Measurements from ENCODE around the gene PDE4D. TPM values are rescaled to one million over a fixed set of nuclear protein-coding genes. Genes with fewer than 3 reads are reported as not detected.

The PDE4D gene
- total RNA-seq, 1 donor from 2014 or later = 14.2 TPM

DNA sequence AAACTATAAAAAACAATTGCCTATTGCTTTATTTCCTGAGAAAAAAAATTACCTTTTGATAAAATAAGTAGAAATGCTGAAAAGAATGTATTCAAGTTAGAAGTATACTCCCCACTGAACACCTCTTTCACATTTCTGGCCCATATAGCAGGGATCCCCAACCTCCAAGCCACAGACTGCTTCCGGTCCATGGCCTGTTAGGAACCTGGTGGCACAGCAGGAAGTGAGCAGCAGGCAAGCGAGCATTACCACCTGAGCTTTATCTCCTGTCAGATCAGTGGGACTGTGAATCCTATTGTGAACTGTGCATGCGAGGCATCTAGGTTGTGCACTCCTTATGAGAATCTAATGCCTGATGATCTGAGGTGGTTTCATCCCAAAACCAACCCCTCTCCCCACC lies 746.8 kb downstream of the PDE4D start:
- H3K27ac ChIP-seq (ENCODE audit: low read depth, low read length) = no peak overlapping the region
- no peaks in the 10 kb centered on the region for H3K27me3 Mint-ChIP-seq (ENCODE audit: low read depth, unreplicated experiment)
- H3K27me3 ChIP-seq (ENCODE audit: insufficient read depth, low read length) = no peaks in the 10 kb centered on the region
- no peak overlapping the region for H3K27ac Mint-ChIP-seq (ENCODE audit: unreplicated experiment)
- no peaks in the 10 kb centered on the region for H3K9me3 ChIP-seq (ENCODE audit: insufficient read depth, low read depth, low read length)
- DNase-seq (ENCODE audit: low read depth) (no peak), FAIRE-seq (no peak)
- TF ChIP-seq, protein P1, sequence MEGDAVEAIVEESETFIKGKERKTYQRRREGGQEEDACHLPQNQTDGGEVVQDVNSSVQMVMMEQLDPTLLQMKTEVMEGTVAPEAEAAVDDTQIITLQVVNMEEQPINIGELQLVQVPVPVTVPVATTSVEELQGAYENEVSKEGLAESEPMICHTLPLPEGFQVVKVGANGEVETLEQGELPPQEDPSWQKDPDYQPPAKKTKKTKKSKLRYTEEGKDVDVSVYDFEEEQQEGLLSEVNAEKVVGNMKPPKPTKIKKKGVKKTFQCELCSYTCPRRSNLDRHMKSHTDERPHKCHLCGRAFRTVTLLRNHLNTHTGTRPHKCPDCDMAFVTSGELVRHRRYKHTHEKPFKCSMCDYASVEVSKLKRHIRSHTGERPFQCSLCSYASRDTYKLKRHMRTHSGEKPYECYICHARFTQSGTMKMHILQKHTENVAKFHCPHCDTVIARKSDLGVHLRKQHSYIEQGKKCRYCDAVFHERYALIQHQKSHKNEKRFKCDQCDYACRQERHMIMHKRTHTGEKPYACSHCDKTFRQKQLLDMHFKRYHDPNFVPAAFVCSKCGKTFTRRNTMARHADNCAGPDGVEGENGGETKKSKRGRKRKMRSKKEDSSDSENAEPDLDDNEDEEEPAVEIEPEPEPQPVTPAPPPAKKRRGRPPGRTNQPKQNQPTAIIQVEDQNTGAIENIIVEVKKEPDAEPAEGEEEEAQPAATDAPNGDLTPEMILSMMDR (IDR thresholded peaks at IDR 0.05; ENCODE audit: insufficient read depth, low read depth, low read length) = no peak
- no peak for TF ChIP-seq EZH2 (IDR thresholded peaks at IDR 0.05; ENCODE audit: insufficient read depth, low read length)
- H3K4me1 ChIP-seq (ENCODE audit: insufficient read depth, low read length) = no peaks in the 10 kb centered on the region
- H3K36me3 Mint-ChIP-seq (ENCODE audit: low read depth, unreplicated experiment) = no peaks in the 10 kb centered on the region
- H3K9me3 Mint-ChIP-seq (ENCODE audit: unreplicated experiment) = peaks cover 3% of the 10 kb centered on the region
- H3K36me3 ChIP-seq (ENCODE audit: insufficient read depth, low read length) = no peaks in the 10 kb centered on the region
- no peak overlapping the region for H3K4me3 ChIP-seq (ENCODE audit: insufficient read depth, low read depth, low read length)
- no peaks in the 10 kb centered on the region for H3K79me2 ChIP-seq (ENCODE audit: insufficient read depth, low read length)
- H3K4me1 Mint-ChIP-seq (ENCODE audit: low read depth, unreplicated experiment) = peaks cover 1% of the 10 kb centered on the region
- H3K9ac ChIP-seq (ENCODE audit: low read length) = no peak overlapping the region
- no peak overlapping the region for H3K4me2 ChIP-seq (ENCODE audit: low read length)
- no peaks in the 10 kb centered on the region for H4K20me1 ChIP-seq (ENCODE audit: insufficient read depth, low read length)
- H3K4me3 Mint-ChIP-seq (ENCODE audit: unreplicated experiment) = no peak overlapping the region
- no peak overlapping the region for H2AFZ ChIP-seq (ENCODE audit: low read depth, low read length)

DNA sequence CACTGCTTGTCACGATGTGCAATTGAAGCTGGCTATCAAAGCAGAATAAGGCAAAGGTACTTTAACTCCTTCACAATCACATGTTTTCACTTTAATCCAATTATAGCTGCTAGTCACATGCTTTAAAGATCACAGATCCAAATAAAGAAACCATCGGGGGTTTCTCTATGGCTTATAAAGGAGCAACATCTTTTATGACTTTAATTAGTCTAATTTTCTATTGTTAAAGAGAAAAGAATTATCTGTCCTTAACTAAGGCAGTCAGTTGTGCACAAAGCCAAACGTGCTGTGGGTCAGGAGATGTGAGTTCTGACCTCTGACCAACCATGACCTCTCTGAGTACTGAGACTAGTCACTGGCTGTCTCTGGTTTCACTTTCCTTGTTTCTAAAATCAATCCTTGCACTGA lies 749.6 kb downstream of the PDE4D start:
- H3K27me3 ChIP-seq (ENCODE audit: insufficient read depth, low read length) = no peaks in the 10 kb centered on the region
- DNase-seq (ENCODE audit: low read depth) = no peak
- no peak overlapping the region for H3K4me2 ChIP-seq (ENCODE audit: low read length)
- Mint-ChIP-seq H3K4me3 (ENCODE audit: unreplicated experiment) (no peak overlapping the region), H3K4me1 (ENCODE audit: low read depth, unreplicated experiment) (peaks cover 1% of the 10 kb centered on the region), H3K36me3 (ENCODE audit: low read depth, unreplicated experiment) (no peaks in the 10 kb centered on the region), H3K9me3 (ENCODE audit: unreplicated experiment) (peaks cover 3% of the 10 kb centered on the region), H3K27me3 (ENCODE audit: low read depth, unreplicated experiment) (no peaks in the 10 kb centered on the region), H3K27ac (ENCODE audit: unreplicated experiment) (no peak overlapping the region)
- H4K20me1 ChIP-seq (ENCODE audit: insufficient read depth, low read length) = no peaks in the 10 kb centered on the region
- no peaks in the 10 kb centered on the region for H3K4me1 ChIP-seq (ENCODE audit: insufficient read depth, low read length)
- H3K4me3 ChIP-seq (ENCODE audit: insufficient read depth, low read depth, low read length) = no peak overlapping the region
- no peak for FAIRE-seq
- no peaks in the 10 kb centered on the region for H3K36me3 ChIP-seq (ENCODE audit: insufficient read depth, low read length)
- H3K27ac ChIP-seq (ENCODE audit: low read depth, low read length) = no peak overlapping the region
- H2AFZ ChIP-seq (ENCODE audit: low read depth, low read length) = no peak overlapping the region
- no peak overlapping the region for H3K9ac ChIP-seq (ENCODE audit: low read length)
- H3K9me3 ChIP-seq (ENCODE audit: insufficient read depth, low read depth, low read length) = no peaks in the 10 kb centered on the region
- no peaks in the 10 kb centered on the region for H3K79me2 ChIP-seq (ENCODE audit: insufficient read depth, low read length)
- no peak for TF ChIP-seq EZH2 (IDR thresholded peaks at IDR 0.05; ENCODE audit: insufficient read depth, low read length)
- TF ChIP-seq, protein P1 (IDR thresholded peaks at IDR 0.05; ENCODE audit: insufficient read depth, low read depth, low read length) = no peak

DNA sequence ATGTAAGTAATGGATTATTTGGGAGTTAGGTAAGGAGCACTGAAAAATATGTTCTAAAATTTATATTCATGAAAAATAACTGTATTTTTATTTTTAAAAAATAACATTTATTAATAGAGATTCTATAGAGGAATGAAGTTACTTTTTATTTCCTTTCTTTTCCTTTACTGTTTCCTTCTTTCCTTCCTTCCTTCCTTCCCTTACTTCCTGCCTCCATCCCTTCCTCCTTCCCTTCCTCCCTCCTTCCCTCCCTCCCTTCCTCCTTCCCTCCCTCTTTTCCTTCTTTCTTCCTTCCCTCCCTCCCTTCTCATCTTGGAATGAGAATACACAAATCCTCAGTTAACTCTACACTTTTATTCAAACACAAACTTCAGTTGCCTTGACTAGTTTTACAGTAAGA lies 750.6 kb downstream of the PDE4D start:
- FAIRE-seq (no peak), DNase-seq (ENCODE audit: low read depth) (no peak)
- no peaks in the 10 kb centered on the region for H3K27me3 ChIP-seq (ENCODE audit: insufficient read depth, low read length)
- no peaks in the 10 kb centered on the region for H3K27me3 Mint-ChIP-seq (ENCODE audit: low read depth, unreplicated experiment)
- no peaks in the 10 kb centered on the region for H3K36me3 ChIP-seq (ENCODE audit: insufficient read depth, low read length)
- H3K4me3 Mint-ChIP-seq (ENCODE audit: unreplicated experiment) = no peak overlapping the region
- TF ChIP-seq, protein P1 (IDR thresholded peaks at IDR 0.05; ENCODE audit: insufficient read depth, low read depth, low read length) = no peak
- no peak for TF ChIP-seq EZH2 (IDR thresholded peaks at IDR 0.05; ENCODE audit: insufficient read depth, low read length)
- H3K4me2 ChIP-seq (ENCODE audit: low read length) = no peak overlapping the region
- H3K36me3 Mint-ChIP-seq (ENCODE audit: low read depth, unreplicated experiment) = no peaks in the 10 kb centered on the region
- H3K27ac ChIP-seq (ENCODE audit: low read depth, low read length) = no peak overlapping the region
- no peak overlapping the region for H2AFZ ChIP-seq (ENCODE audit: low read depth, low read length)
- no peak overlapping the region for H3K4me3 ChIP-seq (ENCODE audit: insufficient read depth, low read depth, low read length)
- peaks cover 1% of the 10 kb centered on the region for H3K4me1 Mint-ChIP-seq (ENCODE audit: low read depth, unreplicated experiment)
- H3K27ac Mint-ChIP-seq (ENCODE audit: unreplicated experiment) = no peak overlapping the region
- no peaks in the 10 kb centered on the region for H3K4me1 ChIP-seq (ENCODE audit: insufficient read depth, low read length)
- no peaks in the 10 kb centered on the region for H3K9me3 ChIP-seq (ENCODE audit: insufficient read depth, low read depth, low read length)
- H4K20me1 ChIP-seq (ENCODE audit: insufficient read depth, low read length) = no peaks in the 10 kb centered on the region
- no peaks in the 10 kb centered on the region for H3K79me2 ChIP-seq (ENCODE audit: insufficient read depth, low read length)
- H3K9ac ChIP-seq (ENCODE audit: low read length) = no peak overlapping the region
- peaks cover 3% of the 10 kb centered on the region for H3K9me3 Mint-ChIP-seq (ENCODE audit: unreplicated experiment)

All from astrocyte (in vitro differentiated cells and primary cell).